Measurements from ENCODE around the gene GIGYF1.

DNA sequence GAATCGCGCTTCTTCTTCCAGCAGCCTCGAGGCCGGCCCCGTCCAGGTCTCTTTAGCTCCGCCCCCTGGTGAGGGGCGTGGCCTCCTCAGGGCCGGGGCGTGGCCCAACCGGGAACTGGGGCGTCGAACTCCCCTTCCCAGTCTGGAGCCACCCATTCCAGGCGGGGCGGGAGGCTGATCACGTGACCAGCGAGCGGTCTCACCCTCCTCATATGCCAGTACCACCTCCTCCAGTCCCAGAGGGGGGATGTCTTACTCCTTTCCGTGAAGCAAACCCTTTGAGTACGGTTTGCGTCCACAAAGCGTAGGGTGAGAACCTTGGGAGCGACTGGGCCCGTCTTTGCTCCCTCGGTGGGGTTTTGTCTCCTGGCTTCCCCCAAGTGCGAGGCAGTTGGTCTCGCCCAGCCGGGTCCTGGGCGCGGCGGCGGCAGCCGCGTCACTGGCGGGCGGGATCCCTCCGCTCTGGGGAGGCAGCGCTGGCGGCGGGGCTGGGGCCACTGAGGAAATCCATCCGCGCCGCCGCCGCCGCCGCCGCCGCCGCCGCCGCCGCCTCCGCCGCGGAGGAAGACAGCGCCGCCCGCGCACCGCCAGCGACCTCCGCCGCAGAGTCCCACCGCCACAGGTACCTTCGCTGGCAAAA is 20.6 kb downstream of the GIGYF1 start, which contains the start of gene GNB2:
- TF ChIP-seq, protein P1, sequence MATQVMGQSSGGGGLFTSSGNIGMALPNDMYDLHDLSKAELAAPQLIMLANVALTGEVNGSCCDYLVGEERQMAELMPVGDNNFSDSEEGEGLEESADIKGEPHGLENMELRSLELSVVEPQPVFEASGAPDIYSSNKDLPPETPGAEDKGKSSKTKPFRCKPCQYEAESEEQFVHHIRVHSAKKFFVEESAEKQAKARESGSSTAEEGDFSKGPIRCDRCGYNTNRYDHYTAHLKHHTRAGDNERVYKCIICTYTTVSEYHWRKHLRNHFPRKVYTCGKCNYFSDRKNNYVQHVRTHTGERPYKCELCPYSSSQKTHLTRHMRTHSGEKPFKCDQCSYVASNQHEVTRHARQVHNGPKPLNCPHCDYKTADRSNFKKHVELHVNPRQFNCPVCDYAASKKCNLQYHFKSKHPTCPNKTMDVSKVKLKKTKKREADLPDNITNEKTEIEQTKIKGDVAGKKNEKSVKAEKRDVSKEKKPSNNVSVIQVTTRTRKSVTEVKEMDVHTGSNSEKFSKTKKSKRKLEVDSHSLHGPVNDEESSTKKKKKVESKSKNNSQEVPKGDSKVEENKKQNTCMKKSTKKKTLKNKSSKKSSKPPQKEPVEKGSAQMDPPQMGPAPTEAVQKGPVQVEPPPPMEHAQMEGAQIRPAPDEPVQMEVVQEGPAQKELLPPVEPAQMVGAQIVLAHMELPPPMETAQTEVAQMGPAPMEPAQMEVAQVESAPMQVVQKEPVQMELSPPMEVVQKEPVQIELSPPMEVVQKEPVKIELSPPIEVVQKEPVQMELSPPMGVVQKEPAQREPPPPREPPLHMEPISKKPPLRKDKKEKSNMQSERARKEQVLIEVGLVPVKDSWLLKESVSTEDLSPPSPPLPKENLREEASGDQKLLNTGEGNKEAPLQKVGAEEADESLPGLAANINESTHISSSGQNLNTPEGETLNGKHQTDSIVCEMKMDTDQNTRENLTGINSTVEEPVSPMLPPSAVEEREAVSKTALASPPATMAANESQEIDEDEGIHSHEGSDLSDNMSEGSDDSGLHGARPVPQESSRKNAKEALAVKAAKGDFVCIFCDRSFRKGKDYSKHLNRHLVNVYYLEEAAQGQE (IDR thresholded peaks at IDR 0.05; ENCODE audit: borderline replicate concordance) = no peak
- no peak for TF ChIP-seq TAF1 (IDR thresholded peaks at IDR 0.05; ENCODE audit: low read depth)
